ENCODE results near the gene DAZAP2. TPM values are rescaled to one million over a fixed set of nuclear protein-coding genes. Genes with fewer than 3 reads are reported as not detected.
"Not testable (repeated sequence)": the region's sequence is repeated elsewhere in the genome, so short reads cannot be mapped to it uniquely, and the experiment has no call there.

The DAZAP2 gene
- polyA plus RNA-seq, 2 of the 4 experiments (the other 2 are of a cell fraction), result 304 to 375 TPM

DNA sequence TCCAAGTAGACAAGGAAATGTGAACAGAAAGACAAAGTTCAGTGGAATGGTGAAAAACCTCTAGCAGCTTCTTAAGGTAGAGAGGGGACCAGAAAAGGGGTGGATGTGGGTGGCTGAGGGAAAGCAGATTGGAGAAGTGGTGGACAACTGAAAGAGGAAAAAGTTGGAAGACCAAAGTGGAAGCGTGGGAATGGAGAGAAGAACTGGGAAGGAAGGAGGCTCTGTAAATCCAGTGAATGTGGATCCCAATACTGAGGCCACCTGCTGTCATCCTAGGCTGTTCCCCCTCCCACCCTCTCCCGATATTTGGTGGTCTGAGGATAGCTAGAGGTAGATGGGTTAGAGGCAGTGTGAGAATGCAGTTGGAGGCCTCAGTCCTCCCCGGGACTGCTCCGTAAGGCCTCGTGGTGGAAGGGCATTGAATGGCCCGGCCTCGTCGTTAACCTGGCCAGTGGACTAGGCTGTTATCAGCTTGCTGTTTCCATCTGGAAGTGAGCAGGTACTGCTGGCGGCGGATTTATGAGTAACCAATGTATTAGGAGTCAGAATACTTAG is 19.9 kb upstream of the DAZAP2 start:
- CTCF ChIA-PET, result interaction anchor here (0.8 to 3.3 kb wide), 12 partner anchors 9 to 190 kb away, joined by 3 to 12 read pairs (median 4); partner anchors contain the start of gene DAZAP2
- peak overlapping the region; percentile 87 for H3K4me2 ChIP-seq
- peak in 1 of 2 experiments; percentile 37 for DNase-seq (ENCODE audit: low read depth in 1 of 2, low spot score in 1 of 2)
- peak overlapping the region; percentile 96 to 97 for H3K27ac ChIP-seq
- TF ChIP-seq, protein P1, sequence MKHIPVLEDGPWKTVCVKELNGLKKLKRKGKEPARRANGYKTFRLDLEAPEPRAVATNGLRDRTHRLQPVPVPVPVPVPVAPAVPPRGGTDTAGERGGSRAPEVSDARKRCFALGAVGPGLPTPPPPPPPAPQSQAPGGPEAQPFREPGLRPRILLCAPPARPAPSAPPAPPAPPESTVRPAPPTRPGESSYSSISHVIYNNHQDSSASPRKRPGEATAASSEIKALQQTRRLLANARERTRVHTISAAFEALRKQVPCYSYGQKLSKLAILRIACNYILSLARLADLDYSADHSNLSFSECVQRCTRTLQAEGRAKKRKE (CRISPR knock-in tag; IDR thresholded peaks at IDR 0.05; ENCODE audit: low read depth), result no peak
- H3K9me3 ChIP-seq, result no peaks in the 10 kb centered on the region
- ATAC-seq, result peak; percentile 14 to 23; a peak in 5 of 6 replicates
- POLR2A ChIA-PET, result interaction anchor here (1.0 to 3.4 kb wide), 6 partner anchors 14 to 135 kb away, joined by 3 to 69 read pairs (median 6); partner anchors contain the start of genes CSRNP2 and DAZAP2
- no peak for FAIRE-seq
- peak overlapping the region; percentile 82 for H3K4me3 ChIP-seq
- H3K4me1 ChIP-seq, result peaks cover 21% of the 10 kb centered on the region
- WGBS (ENCODE audit: missing lambda C conversion rate), result 61% methylated on average over 10 of the region's 10 CpGs

DNA sequence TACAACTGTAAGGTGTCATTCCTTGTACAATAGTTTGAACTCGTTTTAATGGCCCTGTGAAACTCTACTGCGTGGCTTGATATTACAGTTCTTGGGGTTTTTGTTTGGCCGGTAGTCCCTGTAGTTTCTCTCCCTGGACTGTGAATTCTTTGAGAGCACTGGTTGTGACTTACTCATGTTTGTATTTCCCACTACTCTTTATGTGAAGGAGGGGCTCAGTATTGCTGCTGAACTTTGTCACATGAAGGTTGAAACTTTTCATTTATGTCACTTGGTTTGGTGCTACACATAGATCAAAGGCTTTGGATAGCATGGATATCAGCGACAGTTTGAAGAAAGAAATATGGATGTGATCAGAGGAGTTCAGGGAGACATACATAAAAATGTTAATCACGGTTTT is 19.3 kb upstream of the DAZAP2 start:
- DNase-seq (ENCODE audit: low read depth in 1 of 2, low spot score in 1 of 2) (no peak), FAIRE-seq (no peak), ATAC-seq (no peak)
- Histone ChIP-seq H3K27ac (no peak overlapping the region), H3K4me2 (peak overlapping the region; percentile 87), H3K4me3 (no peak overlapping the region), H3K9me3 (no peaks in the 10 kb centered on the region), H3K4me1 (peaks cover 21% of the 10 kb centered on the region)
- CTCF ChIA-PET, result interaction anchor here (1.1 to 2.9 kb wide), 5 partner anchors 9 to 190 kb away, joined by 3 to 12 read pairs (median 6); partner anchors contain the start of gene DAZAP2
- 83% methylated on average over 5 of the region's 5 CpGs for WGBS (ENCODE audit: missing lambda C conversion rate)
- POLR2A ChIA-PET, result interaction anchor here (1.6 to 3.4 kb wide), 2 partner anchors 19 to 23 kb away, joined by 4 to 69 read pairs; partner anchors contain the start of gene DAZAP2
- no peak for TF ChIP-seq FOSB (CRISPR knock-in tag; IDR thresholded peaks at IDR 0.05)
- TF ChIP-seq NFE2L2 (conservative IDR thresholded peaks at IDR 0.05; ENCODE audit: low read length), result no peak
- no peak for TF ChIP-seq SMC3 (IDR thresholded peaks at IDR 0.05)
- TF ChIP-seq POLR2A (IDR thresholded peaks at IDR 0.05; ENCODE audit: low read length), result no peak
- TF ChIP-seq NR3C1 (IDR thresholded peaks at IDR 0.05), result no peak
- no peak for TF ChIP-seq CHD4 (IDR thresholded peaks at IDR 0.05; ENCODE audit: borderline replicate concordance)
- TF ChIP-seq, protein P2, sequence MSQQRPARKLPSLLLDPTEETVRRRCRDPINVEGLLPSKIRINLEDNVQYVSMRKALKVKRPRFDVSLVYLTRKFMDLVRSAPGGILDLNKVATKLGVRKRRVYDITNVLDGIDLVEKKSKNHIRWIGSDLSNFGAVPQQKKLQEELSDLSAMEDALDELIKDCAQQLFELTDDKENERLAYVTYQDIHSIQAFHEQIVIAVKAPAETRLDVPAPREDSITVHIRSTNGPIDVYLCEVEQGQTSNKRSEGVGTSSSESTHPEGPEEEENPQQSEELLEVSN (IDR thresholded peaks at IDR 0.05; ENCODE audit: borderline replicate concordance, low read depth), result no peak
- TF ChIP-seq FOSL2 (IDR thresholded peaks at IDR 0.05), result no peak
- TF ChIP-seq FOSL2 (CRISPR knock-in tag; IDR thresholded peaks at IDR 0.05), result no peak
- TF ChIP-seq, protein P3, sequence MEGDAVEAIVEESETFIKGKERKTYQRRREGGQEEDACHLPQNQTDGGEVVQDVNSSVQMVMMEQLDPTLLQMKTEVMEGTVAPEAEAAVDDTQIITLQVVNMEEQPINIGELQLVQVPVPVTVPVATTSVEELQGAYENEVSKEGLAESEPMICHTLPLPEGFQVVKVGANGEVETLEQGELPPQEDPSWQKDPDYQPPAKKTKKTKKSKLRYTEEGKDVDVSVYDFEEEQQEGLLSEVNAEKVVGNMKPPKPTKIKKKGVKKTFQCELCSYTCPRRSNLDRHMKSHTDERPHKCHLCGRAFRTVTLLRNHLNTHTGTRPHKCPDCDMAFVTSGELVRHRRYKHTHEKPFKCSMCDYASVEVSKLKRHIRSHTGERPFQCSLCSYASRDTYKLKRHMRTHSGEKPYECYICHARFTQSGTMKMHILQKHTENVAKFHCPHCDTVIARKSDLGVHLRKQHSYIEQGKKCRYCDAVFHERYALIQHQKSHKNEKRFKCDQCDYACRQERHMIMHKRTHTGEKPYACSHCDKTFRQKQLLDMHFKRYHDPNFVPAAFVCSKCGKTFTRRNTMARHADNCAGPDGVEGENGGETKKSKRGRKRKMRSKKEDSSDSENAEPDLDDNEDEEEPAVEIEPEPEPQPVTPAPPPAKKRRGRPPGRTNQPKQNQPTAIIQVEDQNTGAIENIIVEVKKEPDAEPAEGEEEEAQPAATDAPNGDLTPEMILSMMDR (IDR thresholded peaks at IDR 0.05), result no peak
- no peak for TF ChIP-seq MAFK (IDR thresholded peaks at IDR 0.05; ENCODE audit: partially characterized antibody)
- TF ChIP-seq SREBF2 (IDR thresholded peaks at IDR 0.05), result no peak
- TF ChIP-seq PHF8 (IDR thresholded peaks at IDR 0.05; ENCODE audit: borderline replicate concordance, low read depth), result no peak
- TF ChIP-seq, protein P4, sequence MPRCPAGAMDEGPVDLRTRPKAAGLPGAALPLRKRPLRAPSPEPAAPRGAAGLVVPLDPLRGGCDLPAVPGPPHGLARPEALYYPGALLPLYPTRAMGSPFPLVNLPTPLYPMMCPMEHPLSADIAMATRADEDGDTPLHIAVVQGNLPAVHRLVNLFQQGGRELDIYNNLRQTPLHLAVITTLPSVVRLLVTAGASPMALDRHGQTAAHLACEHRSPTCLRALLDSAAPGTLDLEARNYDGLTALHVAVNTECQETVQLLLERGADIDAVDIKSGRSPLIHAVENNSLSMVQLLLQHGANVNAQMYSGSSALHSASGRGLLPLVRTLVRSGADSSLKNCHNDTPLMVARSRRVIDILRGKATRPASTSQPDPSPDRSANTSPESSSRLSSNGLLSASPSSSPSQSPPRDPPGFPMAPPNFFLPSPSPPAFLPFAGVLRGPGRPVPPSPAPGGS (IDR thresholded peaks at IDR 0.05), result no peak

DNA sequence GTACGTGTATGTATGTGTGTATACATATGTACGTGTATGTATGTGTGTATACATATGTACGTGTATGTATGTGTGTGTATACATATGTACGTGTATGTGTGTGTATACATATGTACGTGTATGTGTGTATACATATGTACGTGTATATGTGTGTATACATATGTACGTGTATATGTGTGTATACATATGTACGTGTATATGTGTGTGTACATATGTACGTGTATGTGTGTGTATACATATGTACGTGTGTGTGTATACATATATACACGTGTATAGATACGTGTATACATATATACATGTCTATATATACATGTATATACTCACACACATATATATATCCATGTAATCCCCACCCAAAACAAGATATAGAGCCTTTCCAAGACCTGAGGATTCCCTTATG is 18.8 kb upstream of the DAZAP2 start:
- CTCF ChIA-PET; ATAC-seq; H3K4me3 ChIP-seq; H3K9me3 ChIP-seq; POLR2A ChIA-PET; DNase-seq (ENCODE audit: low read depth in 1 of 2, low spot score in 1 of 2); H3K4me2 ChIP-seq; H3K27ac ChIP-seq: not testable (repeated sequence)
- peak; percentile 91 for FAIRE-seq
- peaks cover 21% of the 10 kb centered on the region for H3K4me1 ChIP-seq
- WGBS (ENCODE audit: missing lambda C conversion rate), result 89% methylated on average over 12 of the region's 12 CpGs
